IPS DF 19.7 (cell line): ENCODE data around the gene RCAN1.

ENCODE experiments used
- DNase-seq: peaks from one replicate; pipeline ENCODE4 v3.0.0-alpha.2; 2013; ENCODE audit warnings: low read depth, low spot score

Gene RCAN1

DNA sequence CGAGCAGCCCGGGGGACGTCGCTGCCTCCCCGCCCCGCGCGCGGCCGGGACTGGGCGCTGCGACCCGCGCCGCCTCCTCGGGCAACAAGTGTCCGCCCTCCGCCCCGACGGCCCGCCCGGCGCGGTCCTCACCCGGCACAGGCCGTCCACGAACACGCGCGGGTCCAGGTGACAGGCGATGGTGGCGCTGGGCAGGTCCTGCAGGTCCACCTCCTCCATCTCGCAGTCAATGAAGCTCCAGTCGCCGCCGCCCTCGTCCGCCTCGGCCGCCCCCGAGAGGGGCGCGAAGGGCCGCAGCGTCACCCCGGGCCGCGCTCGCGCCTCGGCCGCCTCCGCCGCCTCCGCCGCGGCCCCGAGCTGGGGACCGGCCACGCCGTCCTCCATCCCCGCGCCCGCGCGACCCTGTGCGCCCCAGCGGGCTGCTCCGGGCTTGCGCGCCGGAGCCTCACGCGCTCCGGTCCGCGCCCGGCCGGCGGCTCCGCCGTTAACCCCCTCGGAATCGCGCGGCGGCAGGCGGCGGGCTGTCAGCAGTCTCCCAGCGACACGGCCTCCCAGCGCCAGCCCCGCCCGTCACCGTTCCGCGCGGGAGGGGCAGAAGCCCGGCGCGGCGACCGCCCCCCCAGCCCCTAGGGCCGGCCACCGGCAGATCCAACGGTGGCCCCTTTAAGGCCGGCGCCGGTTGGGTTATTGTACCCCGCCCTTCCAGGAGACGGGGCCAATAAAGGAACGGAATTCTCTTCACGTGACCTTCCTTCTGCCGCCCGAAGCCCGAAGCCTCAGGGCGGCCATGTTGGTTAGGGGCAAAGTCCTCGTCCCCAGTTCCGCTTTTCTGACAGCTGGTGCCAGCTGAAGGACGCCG, at the start of gene RCAN1:
TSS of gene RCAN1 (minus strand) at position 486 of the 859 bp plus-strand sequence. CDS start at position 384, 102 bp downstream.
- DNase-seq = peak; percentile 70

DNA sequence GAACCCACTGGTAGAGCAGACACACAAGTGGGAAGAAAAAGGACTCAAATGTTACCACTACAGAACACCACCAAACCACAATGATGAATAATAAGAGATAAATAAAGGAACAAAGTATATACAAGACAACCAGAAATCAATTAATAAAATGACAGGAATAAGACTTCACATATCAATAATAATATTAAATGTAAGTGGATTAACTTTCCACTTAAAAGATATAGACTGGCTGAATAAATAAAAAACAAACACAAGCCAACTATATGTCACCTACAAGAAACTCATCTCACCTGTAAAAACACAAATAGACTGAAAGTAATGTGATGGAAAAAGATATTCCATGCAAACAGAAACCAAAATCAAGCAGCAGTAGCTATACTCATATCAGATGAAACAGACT, 46.9 kb upstream of the RCAN1 start:
- DNase-seq = no peak

GRCh38 chr21:34653522-34653921, 38.6 kb upstream of the RCAN1 start:
- DNase-seq = no peak

- DNase-seq = no peak
Observed at GRCh38 chr21:34651642-34652041, 36.7 kb upstream of the RCAN1 start.

DNA sequence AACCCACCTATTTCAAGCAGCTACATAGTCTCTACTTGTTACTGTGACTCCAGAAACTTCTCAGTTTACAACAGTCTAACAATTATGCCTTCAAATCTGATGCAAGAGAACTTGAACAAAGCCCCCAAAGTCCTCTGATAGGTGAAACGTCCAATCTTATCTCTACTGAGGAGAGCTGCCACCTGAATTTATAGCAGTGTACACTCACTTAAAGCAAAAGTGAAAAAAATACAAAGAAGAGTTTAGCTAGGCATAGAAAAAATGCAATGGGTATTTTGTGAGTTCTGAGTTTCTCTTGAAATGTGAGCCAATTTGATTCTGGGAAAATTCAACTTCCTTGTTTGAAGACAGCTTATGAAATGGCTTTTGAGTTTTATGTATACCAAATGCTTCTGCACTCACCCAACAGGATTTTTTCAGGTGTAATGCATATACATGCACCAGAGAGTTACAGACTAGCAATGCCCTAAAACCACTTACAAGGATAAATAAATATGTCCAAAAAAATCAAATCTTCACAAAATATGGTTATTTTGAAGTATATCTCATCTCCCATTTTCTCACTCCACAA, 36.0 kb upstream of the RCAN1 start:
- DNase-seq = no peak

GRCh38 chr21:34649400-34649799, 34.5 kb upstream of the RCAN1 start:
- DNase-seq = no peak

DNA sequence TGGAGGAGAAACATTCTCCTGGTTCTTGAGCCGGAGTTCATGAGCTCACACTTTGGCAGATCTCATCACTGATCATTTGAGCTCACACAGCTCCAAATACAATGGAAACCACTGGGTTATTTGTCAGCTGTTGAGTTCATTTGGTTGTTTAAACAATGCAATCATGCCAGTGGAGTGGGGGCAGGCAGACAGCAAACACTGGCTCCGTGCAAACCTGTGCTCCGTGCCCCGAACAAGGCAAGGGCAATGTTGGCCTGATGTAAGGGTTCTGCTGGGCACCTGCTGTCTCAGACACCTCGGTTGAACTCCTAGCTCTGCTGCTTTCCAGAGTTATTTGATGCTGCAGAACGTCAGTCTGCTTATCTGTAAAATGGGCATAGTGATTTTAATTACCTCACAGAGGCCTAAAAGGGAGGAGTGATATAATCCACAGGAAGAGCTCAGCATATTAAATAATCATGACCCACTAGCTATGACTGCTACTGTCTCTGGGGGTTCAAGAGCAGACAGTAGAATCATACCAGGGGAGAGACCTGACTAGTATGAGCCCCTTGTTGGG, 33.9 kb upstream of the RCAN1 start:
- no peak for DNase-seq

DNA sequence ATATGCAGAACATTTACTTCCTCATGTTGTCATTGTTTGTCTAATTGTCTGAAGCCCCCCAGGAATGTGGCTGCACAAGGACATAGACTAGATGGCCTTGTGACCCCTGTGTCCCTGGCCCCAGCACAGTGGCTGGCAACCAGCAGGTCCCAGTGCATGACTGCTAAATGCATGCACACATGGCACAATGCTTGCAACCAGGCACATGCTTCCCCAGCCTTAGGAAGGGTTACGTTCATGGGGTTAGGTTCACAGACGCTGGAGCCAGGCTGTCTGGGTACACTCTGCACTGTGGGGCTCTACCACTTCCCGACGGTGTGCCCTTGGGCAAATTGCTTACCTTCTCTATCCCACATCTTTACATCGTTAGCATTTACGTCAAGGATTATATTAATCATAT, 32.6 kb upstream of the RCAN1 start:
- no peak for DNase-seq

GRCh38 chr21:34644825-34645224, 29.9 kb upstream of the RCAN1 start:
- DNase-seq = no peak

GRCh38 chr21:34642211-34643075, 27.5 kb upstream of the RCAN1 start:
- no peak for DNase-seq

- no peak for DNase-seq
Observed at GRCh38 chr21:34640858-34641257, 25.9 kb upstream of the RCAN1 start.

- DNase-seq = no peak
Observed at GRCh38 chr21:34639882-34640788, 25.2 kb upstream of the RCAN1 start.

- DNase-seq = no peak
Observed at GRCh38 chr21:34639250-34639649, 24.3 kb upstream of the RCAN1 start.

GRCh38 chr21:34636961-34637360, 22.0 kb upstream of the RCAN1 start:
- DNase-seq = no peak

DNA sequence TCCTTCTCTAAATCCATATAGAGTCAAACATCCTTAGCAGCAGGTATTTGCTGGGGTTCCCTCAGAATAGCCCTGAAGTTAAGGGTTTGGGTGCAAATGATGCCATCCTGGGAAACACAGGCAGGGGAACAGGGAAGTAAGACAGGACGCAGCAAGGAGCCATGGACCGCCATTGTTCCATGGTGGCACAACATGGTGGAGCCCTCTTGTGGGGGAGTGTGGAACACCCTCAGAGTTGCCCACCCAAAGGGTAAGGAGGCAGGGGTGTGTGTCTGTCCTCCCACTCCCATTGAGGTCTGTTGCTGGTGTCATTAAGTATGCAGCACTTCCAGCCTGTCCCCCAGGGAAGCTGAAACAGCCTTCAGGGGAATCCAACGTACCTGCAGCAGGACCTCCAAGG, 20.4 kb upstream of the RCAN1 start:
- DNase-seq = no peak

DNA sequence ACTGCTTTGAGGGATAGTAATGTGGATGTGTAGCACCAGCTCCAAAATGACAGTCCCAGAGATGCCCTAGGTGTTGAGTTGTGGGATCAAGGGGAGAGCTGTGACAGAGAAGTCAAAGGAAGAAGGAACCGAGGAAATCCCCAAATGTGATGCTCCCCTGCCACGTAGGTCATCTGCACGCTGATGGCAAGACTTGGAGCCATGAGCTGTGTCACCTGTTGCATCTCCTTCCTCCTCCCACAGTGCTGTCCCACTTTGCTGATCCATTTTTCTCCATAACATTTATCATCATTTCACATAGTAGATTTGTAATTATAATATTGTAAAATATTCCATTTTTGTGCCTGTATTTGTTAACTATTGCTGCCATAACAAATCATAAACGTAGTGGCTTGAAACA, 17.6 kb upstream of the RCAN1 start:
- DNase-seq = no peak

DNA sequence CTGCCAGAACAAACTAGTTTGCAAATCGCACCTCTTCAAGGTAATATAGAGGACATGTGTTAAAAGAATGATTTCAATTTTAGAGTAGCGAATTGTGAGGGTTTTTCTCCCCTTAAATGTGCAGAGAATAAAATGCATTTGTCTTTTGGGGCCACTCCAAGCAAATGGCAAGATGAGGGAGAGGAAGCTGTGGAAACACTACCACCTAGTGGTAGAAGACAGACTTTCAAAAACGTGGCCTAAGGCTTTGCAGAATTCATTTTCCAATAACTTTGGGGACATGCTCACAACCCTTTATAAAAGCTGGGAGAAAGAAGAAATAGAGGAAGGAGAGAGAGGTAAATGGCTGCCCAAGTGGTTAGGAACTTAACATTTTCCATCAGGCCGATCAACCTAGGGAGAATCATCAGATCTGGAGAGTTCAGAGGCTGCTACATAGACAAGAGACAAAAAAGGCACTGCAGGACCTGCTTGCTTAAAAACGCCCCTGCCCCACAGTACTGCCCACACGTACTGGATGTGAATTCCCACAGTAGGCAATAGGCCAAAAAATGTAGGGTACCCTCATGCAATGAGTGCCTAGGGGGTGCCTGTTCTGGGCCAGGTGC, 15.7 kb upstream of the RCAN1 start:
- DNase-seq = no peak

DNA sequence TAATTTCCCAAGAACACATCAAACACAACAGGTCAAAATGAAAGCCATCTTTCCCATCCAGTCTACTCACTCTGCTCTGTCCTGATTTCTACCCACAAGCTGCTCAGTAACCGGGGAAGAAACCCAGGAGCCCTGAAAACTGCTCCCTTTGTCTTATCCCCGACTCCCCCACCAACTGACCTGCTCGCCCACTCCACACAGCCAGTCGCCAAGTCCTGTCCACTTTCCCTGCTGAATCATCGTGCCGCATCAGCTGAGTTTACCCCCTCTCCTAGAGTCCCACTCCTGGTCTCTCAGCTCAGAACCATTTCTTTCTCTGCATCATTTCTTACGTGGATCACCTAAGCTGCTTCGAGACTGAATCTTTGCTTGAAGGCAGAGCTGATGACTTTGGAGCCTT, 11.2 kb upstream of the RCAN1 start:
- DNase-seq = no peak

DNA sequence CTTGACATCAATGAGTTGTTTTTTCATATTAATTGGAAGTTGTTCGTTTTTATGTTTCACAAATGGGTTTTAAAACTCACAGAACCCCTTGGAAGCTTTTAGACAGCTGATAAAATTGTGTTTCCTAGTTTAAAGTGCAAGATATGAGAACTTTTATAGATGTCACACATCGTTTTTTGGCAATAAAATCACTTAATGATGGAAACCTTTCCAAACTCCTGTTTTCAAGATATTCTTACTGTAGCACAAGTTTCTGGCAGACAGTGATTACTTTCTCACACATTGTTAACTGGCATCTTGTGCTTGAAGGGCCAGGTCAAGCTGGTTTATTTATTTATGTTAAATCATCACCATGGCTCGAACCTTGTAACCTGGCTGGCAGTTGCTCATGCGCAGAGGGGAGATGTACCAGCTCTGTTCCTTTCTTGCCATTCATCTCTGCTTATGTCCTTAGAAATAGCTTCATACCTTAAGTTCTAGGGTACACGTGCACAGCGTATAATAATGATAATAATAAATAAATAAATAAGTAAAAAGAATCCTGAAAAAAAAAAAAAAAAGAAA, 10.2 kb upstream of the RCAN1 start:
- no peak for DNase-seq

DNA sequence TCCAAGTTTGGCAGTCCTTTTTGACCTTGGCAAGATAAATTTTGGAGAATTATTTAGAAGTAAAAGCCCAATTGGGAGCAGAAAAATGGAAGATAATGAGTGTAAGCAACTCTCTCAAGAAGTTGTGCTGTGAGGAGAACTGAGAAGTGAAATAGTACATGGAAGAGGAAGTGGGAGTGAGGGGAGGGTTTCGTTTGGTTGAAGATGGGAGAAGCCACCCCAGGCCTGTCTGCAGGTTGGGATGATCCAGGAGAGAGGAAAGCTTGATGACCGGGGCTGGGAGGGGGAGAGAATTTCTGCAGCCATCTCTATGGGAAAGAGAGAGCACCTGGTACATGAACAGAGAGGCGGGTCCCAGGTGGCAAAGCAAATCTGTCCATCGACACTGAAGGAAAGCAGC, 8.6 kb upstream of the RCAN1 start:
- DNase-seq = no peak
